Nephron (organoid): ENCODE measurements around the gene PABPN1.

Experiments
- H3K27ac Mint-ChIP-seq, 3 experiments: 2 replicates each; pipeline ENCODE4 v1.8.0; 2020; ENCODE audit warnings: mixed read lengths in 3 of 3, mild to moderate bottlenecking in 2 of 3, moderate library complexity in 1 of 3
- H3K27me3 Mint-ChIP-seq: 2 replicates; pipeline ENCODE4 v1.8.0; 2021; ENCODE audit warnings: low read depth, mild to moderate bottlenecking, moderate library complexity, mixed read lengths
- H3K36me3 Mint-ChIP-seq: 2 replicates; pipeline ENCODE4 v1.8.0; 2020; ENCODE audit warnings: low read depth, mixed read lengths
- H3K4me1 Mint-ChIP-seq: 2 replicates; pipeline ENCODE4 v1.8.0; 2020; ENCODE audit warnings: mixed read lengths
- H3K4me3 Mint-ChIP-seq, 3 experiments: 2 replicates each; pipeline ENCODE4 v1.8.0; 2020; ENCODE audit warnings: mild to moderate bottlenecking in 3 of 3, mixed read lengths in 3 of 3, moderate library complexity in 2 of 3
- H3K9me3 Mint-ChIP-seq: 2 replicates; pipeline ENCODE4 v1.8.0; 2020; ENCODE audit warnings: mixed read lengths
- TF ChIP-seq, protein P1 (sequence below), 3 experiments: fragments of 200-600 bp; sonication (generic); IDR thresholded peaks; one replicate each; pipeline ENCODE4 v1.5.0; 2021; ENCODE audit warnings: antibody characterized with exemption in 3 of 3; ENCODE audit not compliant: unreplicated experiment in 3 of 3

Gene PABPN1

DNA sequence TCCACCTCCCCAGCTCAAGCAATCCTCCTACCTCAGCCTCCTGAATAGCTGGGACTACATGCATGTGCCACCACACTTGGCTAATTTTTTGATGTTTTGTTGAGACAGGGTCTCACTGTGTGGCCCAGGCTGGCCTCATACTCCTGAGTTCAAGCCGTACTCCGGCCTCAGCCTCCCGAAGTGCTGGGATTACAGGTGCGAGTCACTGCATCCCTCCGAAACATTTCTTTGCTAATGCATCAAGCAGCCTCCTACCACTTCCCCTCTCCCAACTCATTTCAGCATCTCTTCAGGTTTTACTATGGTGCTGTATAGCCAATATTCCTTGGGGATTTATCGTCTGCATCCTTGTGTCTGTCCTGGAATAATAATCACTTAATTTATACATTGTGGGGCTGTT is 33.7 kb downstream of the PABPN1 start:
- TF ChIP-seq, protein P1, sequence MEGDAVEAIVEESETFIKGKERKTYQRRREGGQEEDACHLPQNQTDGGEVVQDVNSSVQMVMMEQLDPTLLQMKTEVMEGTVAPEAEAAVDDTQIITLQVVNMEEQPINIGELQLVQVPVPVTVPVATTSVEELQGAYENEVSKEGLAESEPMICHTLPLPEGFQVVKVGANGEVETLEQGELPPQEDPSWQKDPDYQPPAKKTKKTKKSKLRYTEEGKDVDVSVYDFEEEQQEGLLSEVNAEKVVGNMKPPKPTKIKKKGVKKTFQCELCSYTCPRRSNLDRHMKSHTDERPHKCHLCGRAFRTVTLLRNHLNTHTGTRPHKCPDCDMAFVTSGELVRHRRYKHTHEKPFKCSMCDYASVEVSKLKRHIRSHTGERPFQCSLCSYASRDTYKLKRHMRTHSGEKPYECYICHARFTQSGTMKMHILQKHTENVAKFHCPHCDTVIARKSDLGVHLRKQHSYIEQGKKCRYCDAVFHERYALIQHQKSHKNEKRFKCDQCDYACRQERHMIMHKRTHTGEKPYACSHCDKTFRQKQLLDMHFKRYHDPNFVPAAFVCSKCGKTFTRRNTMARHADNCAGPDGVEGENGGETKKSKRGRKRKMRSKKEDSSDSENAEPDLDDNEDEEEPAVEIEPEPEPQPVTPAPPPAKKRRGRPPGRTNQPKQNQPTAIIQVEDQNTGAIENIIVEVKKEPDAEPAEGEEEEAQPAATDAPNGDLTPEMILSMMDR (IDR thresholded peaks at IDR 0.05; ENCODE audit: unreplicated experiment in 3 of 3), result no peak
- Mint-ChIP-seq H3K4me3 (peak overlapping the region; percentile 7 to 87 (median 29)), H3K36me3 (peaks cover 24% of the 10 kb centered on the region), H3K9me3 (no peaks in the 10 kb centered on the region), H3K27ac (peak overlapping the region in 1 of 3 experiments; percentile 0), H3K27me3 (peaks cover 8% of the 10 kb centered on the region), H3K4me1 (peaks cover 37% of the 10 kb centered on the region)

- TF ChIP-seq, protein P1 (IDR thresholded peaks at IDR 0.05; ENCODE audit: unreplicated experiment in 3 of 3), result no peak
- H3K36me3 Mint-ChIP-seq, result peaks cover 28% of the 10 kb centered on the region
- no peak overlapping the region for H3K4me3 Mint-ChIP-seq
- no peaks in the 10 kb centered on the region for H3K9me3 Mint-ChIP-seq
- peaks cover 34% of the 10 kb centered on the region for H3K4me1 Mint-ChIP-seq
- H3K27me3 Mint-ChIP-seq, result peaks cover 2% of the 10 kb centered on the region
- peak overlapping the region in 1 of 3 experiments; percentile 18 for H3K27ac Mint-ChIP-seq
Observed at GRCh38 chr14:23355871-23356435, 34.7 kb downstream of the PABPN1 start.

GRCh38 chr14:23356662-23357061 is 35.4 kb downstream of the PABPN1 start:
- no peaks in the 10 kb centered on the region for H3K27me3 Mint-ChIP-seq
- no peak overlapping the region for H3K4me3 Mint-ChIP-seq
- H3K9me3 Mint-ChIP-seq, result no peaks in the 10 kb centered on the region
- H3K4me1 Mint-ChIP-seq, result peaks cover 36% of the 10 kb centered on the region
- peak overlapping the region in 1 of 3 experiments; percentile 18 for H3K27ac Mint-ChIP-seq
- TF ChIP-seq, protein P1 (IDR thresholded peaks at IDR 0.05; ENCODE audit: unreplicated experiment in 3 of 3), result no peak
- H3K36me3 Mint-ChIP-seq, result peaks cover 27% of the 10 kb centered on the region

GRCh38 chr14:23357261-23357660 is 36.0 kb downstream of the PABPN1 start:
- Mint-ChIP-seq H3K9me3 (no peaks in the 10 kb centered on the region), H3K27me3 (no peaks in the 10 kb centered on the region), H3K4me3 (no peak overlapping the region), H3K36me3 (peaks cover 27% of the 10 kb centered on the region), H3K27ac (no peak overlapping the region), H3K4me1 (peaks cover 42% of the 10 kb centered on the region)
- TF ChIP-seq, protein P1 (IDR thresholded peaks at IDR 0.05; ENCODE audit: unreplicated experiment in 3 of 3), result no peak

GRCh38 chr14:23358042-23358441 is 36.8 kb downstream of the PABPN1 start:
- no peaks in the 10 kb centered on the region for H3K9me3 Mint-ChIP-seq
- H3K4me1 Mint-ChIP-seq, result peaks cover 44% of the 10 kb centered on the region
- TF ChIP-seq, protein P1 (IDR thresholded peaks at IDR 0.05; ENCODE audit: unreplicated experiment in 3 of 3), result no peak

GRCh38 chr14:23358553-23359166 is 37.4 kb downstream of the PABPN1 start:
- no peak overlapping the region for H3K4me3 Mint-ChIP-seq
- H3K4me1 Mint-ChIP-seq, result peaks cover 41% of the 10 kb centered on the region
- H3K27me3 Mint-ChIP-seq, result no peaks in the 10 kb centered on the region
- H3K36me3 Mint-ChIP-seq, result peaks cover 27% of the 10 kb centered on the region
- H3K9me3 Mint-ChIP-seq, result no peaks in the 10 kb centered on the region
- H3K27ac Mint-ChIP-seq, result peak overlapping the region; percentile 35 to 82 (median 48)
- TF ChIP-seq, protein P1 (IDR thresholded peaks at IDR 0.05; ENCODE audit: unreplicated experiment in 3 of 3), result no peak

More at GRCh38 chr14:23358042-23358441, 36.8 kb downstream of the PABPN1 start:
- Mint-ChIP-seq H3K36me3 (peaks cover 27% of the 10 kb centered on the region), H3K27me3 (no peaks in the 10 kb centered on the region), H3K27ac (peak overlapping the region in 2 of 3 experiments; percentile 48 to 82), H3K4me3 (no peak overlapping the region)
